NCI-H2107 (cell line): Measurements from ENCODE around the gene DNAJA3.
"Not testable (repeated sequence)": the region's sequence is repeated elsewhere in the genome, so short reads cannot be mapped to it uniquely, and the experiment has no call there.

Experiments
- DNase-seq: peaks from one replicate; lab custom pipeline; 2025; lab: John Stamatoyannopoulos, UW

DNAJA3 gene

GRCh38 chr16:4387781-4388180 is 37.9 kb upstream of the DNAJA3 start:
- DNase-seq = no peak

GRCh38 chr16:4388271-4389021 is 37.2 kb upstream of the DNAJA3 start:
- no peak for DNase-seq

GRCh38 chr16:4389051-4389955 is 36.4 kb upstream of the DNAJA3 start:
- DNase-seq = no peak

DNA sequence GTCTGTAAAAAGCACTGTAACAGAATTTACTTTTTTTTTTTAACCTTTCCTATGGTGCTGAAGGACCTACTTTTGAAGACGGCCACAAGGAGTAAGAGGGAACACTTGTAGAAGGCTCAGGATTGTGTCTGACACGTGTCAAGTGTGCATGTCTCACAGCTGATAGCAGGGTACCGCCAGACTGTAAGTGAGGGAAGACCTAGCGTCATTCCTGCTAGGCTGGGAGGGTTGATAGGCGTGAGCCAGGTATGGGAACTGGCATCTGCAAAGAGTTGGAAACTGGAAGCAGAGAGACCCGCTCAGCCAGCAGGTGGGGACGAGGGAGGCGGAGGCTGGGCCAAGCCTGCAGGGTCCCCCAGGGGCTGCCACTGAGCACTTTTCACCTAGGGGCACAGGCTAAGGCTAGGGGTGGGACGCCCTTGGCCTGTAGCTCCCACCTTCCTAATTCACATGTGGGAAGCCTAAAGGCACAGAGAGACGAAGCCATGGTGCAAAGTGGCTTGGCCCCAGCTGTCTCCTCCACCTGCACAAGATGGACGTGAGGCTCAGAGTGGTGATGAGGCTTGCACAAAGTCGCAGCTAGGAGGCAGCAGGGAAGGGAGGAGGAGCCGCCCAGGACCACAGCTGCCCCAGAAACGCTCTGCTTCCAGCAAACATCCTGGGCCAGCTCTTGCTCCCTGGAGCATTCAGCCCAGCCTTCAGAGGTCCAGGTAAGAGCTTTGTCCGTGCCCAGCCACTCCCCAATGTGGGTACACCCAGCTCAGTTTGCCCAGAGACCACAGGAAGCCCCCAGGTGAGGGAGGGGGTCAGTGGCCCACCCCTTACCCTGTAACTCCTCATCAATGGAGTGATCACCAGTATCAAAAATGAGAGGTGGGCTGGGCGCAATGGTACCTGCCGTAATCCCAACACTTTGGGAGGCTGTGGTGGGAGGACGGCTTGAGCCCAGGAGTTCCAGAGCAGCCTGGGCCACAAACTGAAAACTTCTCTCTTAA is 35.1 kb upstream of the DNAJA3 start:
- DNase-seq = no peak

GRCh38 chr16:4391631-4392381 is 33.9 kb upstream of the DNAJA3 start:
- no peak for DNase-seq

DNA sequence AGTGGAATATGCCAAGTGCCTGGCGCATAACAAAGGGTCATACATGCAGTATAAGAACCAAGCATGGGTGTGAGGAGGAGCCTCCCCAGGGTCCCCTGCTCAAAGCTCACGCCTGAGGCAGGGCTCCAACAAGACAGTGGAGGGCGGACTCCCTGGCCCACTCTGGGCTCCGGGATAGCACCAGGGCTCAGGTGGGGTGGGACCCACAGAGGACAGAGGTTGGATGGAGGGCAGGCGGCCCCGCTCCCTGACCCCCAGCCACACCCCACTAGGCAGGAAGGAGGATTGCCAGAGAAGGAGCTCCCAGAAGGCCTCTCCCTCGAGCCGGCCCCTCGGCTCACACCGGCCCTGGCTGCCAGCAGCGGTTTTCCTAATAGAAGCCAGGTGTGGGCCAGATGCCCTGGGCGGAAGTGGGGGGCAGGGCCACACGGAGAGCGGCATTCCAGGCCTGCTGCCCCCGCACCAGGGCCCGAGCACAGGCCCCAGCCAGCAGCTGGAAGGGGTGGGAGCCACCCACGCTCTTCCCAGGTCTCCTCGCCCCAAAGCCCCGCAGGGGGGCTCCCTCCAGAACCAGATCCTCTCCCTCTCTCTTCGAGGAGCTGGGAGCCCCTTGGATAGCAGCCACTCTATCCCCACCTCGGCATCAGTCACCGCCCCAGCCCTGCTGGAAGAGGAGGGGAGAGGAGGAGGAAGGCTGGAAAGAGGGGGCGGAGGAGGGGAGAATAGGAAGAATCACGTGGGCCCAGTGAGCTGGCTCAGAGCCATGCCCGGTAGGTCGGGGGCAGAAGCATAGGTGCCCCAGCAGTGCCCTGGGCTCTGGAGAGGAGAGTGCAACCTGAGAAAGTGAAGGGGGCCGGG is 33.1 kb upstream of the DNAJA3 start:
- no peak for DNase-seq

DNA sequence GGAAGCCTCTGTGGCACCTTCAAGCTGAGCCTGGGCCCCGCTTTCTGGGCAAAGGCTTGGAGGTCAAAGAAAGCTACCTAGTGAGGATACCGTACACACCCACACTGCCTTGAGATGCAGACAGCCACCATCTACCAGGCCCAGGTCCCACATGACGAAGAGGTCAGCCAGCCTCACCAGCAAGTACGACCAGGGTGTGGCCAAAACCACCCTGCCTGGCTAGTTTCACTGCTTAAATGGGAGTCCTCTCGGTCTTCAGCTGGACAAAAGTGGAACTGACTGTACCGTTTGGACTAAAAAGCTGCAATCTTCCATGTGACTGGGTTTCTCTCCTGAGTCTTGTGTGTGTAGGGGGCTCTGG is 32.4 kb upstream of the DNAJA3 start:
- DNase-seq = no peak

GRCh38 chr16:4393850-4394249 is 31.8 kb upstream of the DNAJA3 start:
- DNase-seq = not testable (repeated sequence)

- no peak for DNase-seq
Measured at GRCh38 chr16:4395055-4395726, 30.5 kb upstream of the DNAJA3 start.

DNA sequence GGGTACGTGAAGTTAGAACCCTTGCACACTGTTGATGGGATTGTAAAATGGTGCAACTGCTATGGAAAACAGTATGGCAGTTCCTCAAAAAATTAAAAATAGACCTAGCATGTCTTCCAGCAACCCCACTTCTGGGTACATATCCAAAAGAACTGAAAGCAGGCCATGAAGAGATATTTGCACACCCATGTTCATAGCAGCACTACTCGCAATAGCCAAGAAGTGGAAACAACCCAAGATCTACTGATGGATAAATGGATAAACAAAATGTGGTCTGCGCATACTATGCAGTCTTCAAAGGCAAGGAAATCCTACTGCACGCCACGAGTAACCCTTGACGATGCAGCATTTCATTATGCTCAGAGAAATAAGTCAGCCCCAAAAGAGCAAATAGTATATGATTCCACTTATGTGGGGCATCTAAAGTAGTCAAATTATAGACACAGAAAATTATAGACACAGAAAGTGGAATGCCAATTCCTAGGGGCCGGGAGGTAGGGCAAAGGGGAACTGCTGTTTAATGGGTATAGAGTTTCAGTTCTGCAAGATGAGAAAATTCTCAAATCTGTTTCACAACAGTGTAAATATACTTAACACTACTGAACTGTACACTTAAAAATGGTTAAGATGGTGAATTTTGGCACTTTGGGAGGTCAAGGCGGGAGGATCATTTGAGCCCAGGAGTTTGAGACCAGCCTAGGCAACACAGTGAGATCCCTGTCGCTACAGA is 26.5 kb upstream of the DNAJA3 start:
- no peak for DNase-seq

DNA sequence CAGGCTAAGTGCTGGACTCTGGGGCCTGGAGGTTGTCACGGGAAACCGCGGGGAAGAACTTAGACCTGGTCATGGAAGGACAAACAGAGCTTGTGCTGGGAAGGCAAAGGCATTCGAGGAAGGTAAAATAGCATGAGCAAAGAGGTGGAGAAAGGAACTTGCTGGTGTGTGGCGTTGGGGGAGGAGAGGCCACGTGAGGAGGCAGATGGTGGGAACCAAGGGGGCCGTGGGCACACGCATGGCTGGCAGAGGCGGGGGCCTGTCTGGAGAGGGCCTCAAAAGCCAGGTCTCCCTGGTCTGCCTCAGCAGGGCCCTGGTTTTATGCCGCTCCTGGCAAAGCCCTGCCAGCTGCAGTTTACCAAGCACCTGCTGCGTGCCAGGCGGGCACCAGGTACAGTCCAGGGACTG is 24.6 kb upstream of the DNAJA3 start:
- no peak for DNase-seq

DNA sequence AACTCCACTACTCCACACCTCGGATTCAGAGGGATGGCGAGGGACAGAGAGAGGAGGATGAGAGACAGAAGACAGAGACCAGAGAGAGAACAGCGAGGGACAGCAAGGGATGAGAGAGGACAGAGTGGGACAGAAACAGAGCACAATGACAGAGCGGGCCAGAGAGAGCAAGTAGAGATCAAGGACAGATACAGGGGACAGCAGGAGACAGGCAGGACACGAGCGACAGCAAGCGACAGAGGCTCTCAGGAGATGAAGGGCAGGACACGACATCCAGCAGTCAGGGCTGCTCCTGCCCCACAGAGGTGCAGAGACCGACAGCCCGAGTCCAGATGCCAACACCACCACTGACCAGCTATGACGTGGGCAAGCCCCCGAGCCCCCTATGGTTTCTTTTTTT is 24.2 kb upstream of the DNAJA3 start:
- DNase-seq = no peak

DNA sequence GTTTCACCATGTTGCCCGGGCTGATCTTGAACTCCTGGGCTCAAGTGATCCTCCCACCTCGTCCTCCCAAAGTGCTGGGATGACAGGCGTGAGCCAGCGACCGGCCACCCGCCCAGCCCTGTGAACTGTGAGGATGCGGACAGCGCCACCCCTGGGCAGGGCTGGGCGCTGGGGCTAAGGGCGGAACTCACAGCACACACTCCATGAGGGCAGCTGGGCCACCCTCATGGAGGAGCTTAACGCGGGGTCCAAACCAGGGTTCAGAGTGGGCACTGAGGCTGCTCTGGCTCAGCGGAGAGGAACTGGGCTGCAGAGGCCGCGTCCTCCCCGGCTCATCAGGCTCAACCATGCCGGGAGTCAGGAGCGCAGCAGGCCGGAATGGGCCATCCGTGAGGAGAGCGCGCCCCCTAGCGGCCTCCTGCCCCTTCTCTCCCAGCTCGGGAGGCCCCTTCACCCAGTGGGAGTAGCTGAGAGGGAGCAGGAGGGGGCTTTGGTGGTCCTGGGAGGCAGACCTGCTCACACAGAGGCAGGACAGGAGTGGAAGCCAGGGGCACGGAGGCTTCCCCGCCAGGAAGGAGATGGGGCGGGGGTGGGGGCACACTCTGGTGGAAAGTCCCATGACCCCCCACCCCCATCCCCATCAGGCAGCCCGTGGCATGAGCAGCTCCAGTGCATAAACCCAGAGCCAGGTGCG is 23.1 kb upstream of the DNAJA3 start:
- peak; percentile 59 for DNase-seq

- no peak for DNase-seq
Measured at GRCh38 chr16:4403133-4403949, 22.3 kb upstream of the DNAJA3 start.

DNA sequence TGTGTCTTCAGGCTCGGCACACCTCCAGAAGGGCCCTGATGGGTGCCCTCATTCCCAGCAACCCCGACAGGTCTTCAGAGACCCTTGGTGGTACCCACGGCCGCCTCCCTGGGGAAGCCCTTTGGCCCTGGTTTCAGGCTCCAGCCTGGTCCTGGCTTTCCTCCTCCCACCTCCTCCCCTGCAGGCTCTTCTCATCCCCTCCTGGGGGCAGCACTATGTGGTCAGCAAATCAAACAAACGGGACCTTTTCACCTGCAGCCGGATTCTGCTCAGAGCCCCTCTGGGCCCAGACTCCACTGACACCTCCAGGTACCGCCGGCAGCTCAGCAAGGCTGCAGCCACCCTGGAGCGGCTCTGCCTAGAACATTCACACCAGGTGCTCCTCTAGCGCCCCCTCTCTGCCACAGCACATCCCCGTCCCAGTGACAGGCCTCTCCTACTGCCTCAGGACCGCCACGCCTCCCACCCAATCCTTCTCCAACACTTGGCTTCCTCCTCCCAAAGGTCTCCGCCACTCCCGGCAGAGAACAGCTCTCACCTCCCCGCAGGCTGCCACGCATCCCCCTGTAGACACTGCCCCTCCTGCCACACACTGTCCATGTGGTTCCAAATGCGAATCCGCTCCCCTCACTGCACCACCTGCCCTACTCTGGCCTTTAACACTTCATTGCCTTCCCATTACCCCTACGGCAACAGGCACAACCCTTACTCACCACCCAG is 21.3 kb upstream of the DNAJA3 start:
- DNase-seq = no peak

DNA sequence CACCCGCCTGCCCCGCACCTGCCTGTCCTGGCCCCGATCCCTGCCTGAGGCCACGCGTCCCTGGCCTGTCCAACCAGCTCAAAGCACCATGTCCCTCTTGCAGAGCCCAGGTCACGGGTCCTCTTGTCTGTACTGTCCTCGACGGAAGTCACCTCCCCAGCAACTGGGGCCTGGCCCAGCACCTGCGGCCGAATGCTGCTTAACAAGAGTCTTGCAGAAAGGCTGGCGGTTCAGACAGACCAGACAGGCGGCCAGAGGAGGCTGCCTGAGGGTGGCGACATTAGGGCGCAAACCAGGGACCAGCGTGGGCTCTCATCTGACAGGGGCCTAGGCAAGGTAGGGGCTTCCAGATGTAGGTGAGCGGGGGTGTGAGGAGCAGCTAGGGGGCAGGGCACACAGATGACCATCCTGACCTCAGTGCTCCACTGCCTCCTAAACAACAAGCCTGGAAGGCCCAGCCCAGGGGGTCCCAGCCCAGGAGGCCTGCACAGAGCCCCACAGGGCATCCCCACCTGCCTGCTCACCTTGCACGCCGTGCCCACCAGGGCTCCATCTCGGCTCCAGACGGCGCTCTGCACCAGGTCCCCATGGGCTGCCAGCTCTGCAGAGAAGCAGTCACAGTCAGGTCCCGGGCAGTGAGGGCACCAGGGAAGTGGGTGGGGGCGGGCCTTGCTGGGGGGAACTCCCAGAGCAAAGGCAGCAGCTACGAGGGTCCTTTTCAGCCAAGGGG is 20.5 kb upstream of the DNAJA3 start:
- DNase-seq = no peak
